Activated naive CD4-positive, alpha-beta T cell treated with anti-CD3 and anti-CD28 coated beads, Interleukin-2, amount 50 U/mL, for 72 hours (primary cell): ENCODE results near the gene RMND5B. TPM values are rescaled to one million over a fixed set of nuclear protein-coding genes. Genes with fewer than 3 reads are reported as not detected.

Experiments used
- total RNA-seq, 2 donors: library from RNA; stranded (reverse); gene quantifications; one replicate each; pipeline ENCODE4 v1.2.3, GENCODE V29; 2022

RMND5B gene
- total RNA-seq, 2 donors from 2014 or later, result 29.2 to 34.0 TPM

Other genes with a start within 250 kb of the RMND5B start
- not detected for gene PROP1, start 134.8 kb upstream of the RMND5B start, total RNA-seq
- gene N4BP3, start 17.5 kb upstream of the RMND5B start, total RNA-seq, result 1 to 10 TPM in 1 of 2 donors, under 1 TPM in 1; 0.80 to 5.7 TPM
- 100 to 1,000 TPM; 191 to 220 TPM for gene NHP2, start 22.9 kb downstream of the RMND5B start, total RNA-seq
- gene GMCL2, start 56.4 kb downstream of the RMND5B start, total RNA-seq, result not detected
- gene HNRNPAB, start 73.5 kb downstream of the RMND5B start, total RNA-seq, result 100 to 1,000 TPM; 232 to 253 TPM
- gene PHYKPL, start 101.8 kb downstream of the RMND5B start, total RNA-seq, result 10 to 100 TPM; 51.1 to 97.6 TPM